Nephron progenitor cell (in vitro differentiated cells): ENCODE data around the gene XPNPEP3.
"Not testable (repeated sequence)": the region's sequence is repeated elsewhere in the genome, so short reads cannot be mapped to it uniquely, and the experiment has no call there.

ENCODE experiments used
- DNase-seq: peaks from one replicate; pipeline ENCODE4 v3.0.0; 2021
- H3K27ac Mint-ChIP-seq: 2 replicates; pipeline ENCODE4 v1.8.0; 2021; ENCODE audit warnings: mild to moderate bottlenecking, moderate library complexity, mixed read lengths
- H3K27me3 Mint-ChIP-seq: 2 replicates; pipeline ENCODE4 v1.8.0; 2021; ENCODE audit warnings: mild to moderate bottlenecking, low read depth, mixed read lengths; ENCODE audit not compliant: poor library complexity
- H3K36me3 Mint-ChIP-seq: 2 replicates; pipeline ENCODE4 v1.8.0; 2021; ENCODE audit warnings: low read depth, mixed read lengths
- H3K4me1 Mint-ChIP-seq: 2 replicates; pipeline ENCODE4 v1.8.0; 2021; ENCODE audit warnings: mixed read lengths
- H3K4me3 Mint-ChIP-seq: 2 replicates; pipeline ENCODE4 v1.8.0; 2021; ENCODE audit warnings: mild to moderate bottlenecking, moderate library complexity, mixed read lengths
- H3K9me3 Mint-ChIP-seq: 2 replicates; pipeline ENCODE4 v1.8.0; 2021; ENCODE audit warnings: mild to moderate bottlenecking, moderate library complexity, mixed read lengths
- CTCF ChIP-seq: fragments of 200-600 bp; sonication (generic); IDR thresholded peaks from 2 replicates; pipeline ENCODE4 v1.5.0; 2021; ENCODE audit warnings: antibody characterized with exemption

XPNPEP3 gene

GRCh38 chr22:40867109-40867508, 10.2 kb downstream of the XPNPEP3 start:
- no peak for TF ChIP-seq CTCF
- no peaks in the 10 kb centered on the region for H3K9me3 Mint-ChIP-seq
- H3K27me3 Mint-ChIP-seq: no peaks in the 10 kb centered on the region
- no peak overlapping the region for H3K27ac Mint-ChIP-seq
- H3K36me3 Mint-ChIP-seq: peaks cover 16% of the 10 kb centered on the region
- no peak overlapping the region for H3K4me3 Mint-ChIP-seq
- no peak for DNase-seq
- no peaks in the 10 kb centered on the region for H3K4me1 Mint-ChIP-seq

- not testable (repeated sequence) for H3K4me1 Mint-ChIP-seq, H3K9me3 Mint-ChIP-seq, H3K27me3 Mint-ChIP-seq, DNase-seq, H3K4me3 Mint-ChIP-seq
- Mint-ChIP-seq H3K36me3 (peaks cover 18% of the 10 kb centered on the region), H3K27ac (peak overlapping the region; percentile 57)
Measured at GRCh38 chr22:40868379-40868778, 11.4 kb downstream of the XPNPEP3 start.

DNA sequence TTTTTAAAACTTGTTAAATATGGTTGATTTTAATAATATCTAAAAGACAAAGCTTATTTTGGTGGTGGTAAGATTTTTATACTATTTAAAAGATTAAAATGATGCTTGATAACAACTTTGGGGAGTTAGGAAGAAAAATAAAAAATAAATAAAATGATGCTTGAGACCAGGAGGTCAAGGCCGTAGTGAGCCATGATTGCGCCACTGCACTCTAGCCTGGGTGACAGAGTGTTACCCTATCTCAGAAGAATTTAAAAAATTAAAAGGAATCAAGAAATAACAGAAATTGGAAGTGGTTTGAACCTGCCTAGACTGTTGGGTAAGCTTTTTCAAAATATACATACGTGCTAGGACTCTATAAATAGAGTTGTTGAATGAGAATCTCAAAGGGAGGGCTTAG, 17.1 kb downstream of the XPNPEP3 start:
- H3K27ac Mint-ChIP-seq: no peak overlapping the region
- H3K4me1 Mint-ChIP-seq: no peaks in the 10 kb centered on the region
- no peak for TF ChIP-seq CTCF

DNA sequence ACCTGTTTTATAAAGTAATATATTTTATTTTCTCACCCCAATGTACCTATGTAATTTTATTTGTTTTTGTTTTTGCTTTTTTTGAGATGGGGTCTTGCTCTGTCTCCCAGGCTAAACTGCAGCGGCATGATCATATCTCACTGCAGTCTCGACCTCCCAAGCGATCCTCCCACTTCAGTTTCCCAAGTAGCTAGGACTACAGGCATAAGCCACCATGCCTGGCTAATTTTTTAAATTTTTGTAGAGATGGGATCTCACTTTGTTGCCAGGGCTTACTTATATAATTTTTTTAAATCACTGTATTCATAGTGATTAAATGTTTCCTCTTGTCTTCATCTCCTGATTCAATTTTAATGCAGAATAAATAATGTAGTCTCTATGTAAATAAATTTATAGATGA, 18.2 kb downstream of the XPNPEP3 start:
- H3K36me3 Mint-ChIP-seq: peaks cover 34% of the 10 kb centered on the region
- no peak for DNase-seq
- no peak overlapping the region for H3K4me3 Mint-ChIP-seq
- no peak for TF ChIP-seq CTCF
- H3K27ac Mint-ChIP-seq: no peak overlapping the region
- H3K9me3 Mint-ChIP-seq: no peaks in the 10 kb centered on the region
- no peaks in the 10 kb centered on the region for H3K27me3 Mint-ChIP-seq
- H3K4me1 Mint-ChIP-seq: no peaks in the 10 kb centered on the region

More for the DNA sequence above, 17.1 kb downstream of the XPNPEP3 start:
- Mint-ChIP-seq H3K9me3 (no peaks in the 10 kb centered on the region), H3K27me3 (no peaks in the 10 kb centered on the region), H3K36me3 (peaks cover 31% of the 10 kb centered on the region), H3K4me3 (no peak overlapping the region)
- no peak for DNase-seq

DNA sequence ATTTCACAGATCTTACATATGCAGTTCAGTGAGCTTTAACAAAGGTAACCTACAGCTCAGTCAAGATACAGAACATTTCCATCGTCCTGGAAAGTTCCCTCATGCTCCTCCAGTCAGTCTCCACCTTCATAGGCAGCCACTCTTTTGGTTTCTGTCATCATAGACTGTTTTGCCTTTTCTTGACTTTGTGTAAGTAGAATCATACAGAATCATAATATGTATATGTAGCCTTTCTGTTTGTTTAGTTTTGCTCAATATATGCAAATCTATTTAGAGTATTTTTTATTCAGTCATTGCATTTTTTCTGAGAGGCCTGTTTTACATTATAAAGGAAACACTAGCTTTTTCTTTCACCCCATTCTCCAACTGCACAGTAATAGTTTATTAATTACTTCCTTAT, 20.0 kb downstream of the XPNPEP3 start:
- Mint-ChIP-seq H3K27me3 (no peaks in the 10 kb centered on the region), H3K9me3 (no peaks in the 10 kb centered on the region), H3K27ac (no peak overlapping the region), H3K4me1 (no peaks in the 10 kb centered on the region), H3K36me3 (peaks cover 30% of the 10 kb centered on the region), H3K4me3 (no peak overlapping the region)
- no peak for TF ChIP-seq CTCF
- DNase-seq: no peak

- no peaks in the 10 kb centered on the region for H3K9me3 Mint-ChIP-seq
- peaks cover 28% of the 10 kb centered on the region for H3K36me3 Mint-ChIP-seq
- H3K4me1 Mint-ChIP-seq: no peaks in the 10 kb centered on the region
- peak overlapping the region; percentile 1 for H3K27ac Mint-ChIP-seq
- no peak for TF ChIP-seq CTCF
- no peak overlapping the region for H3K4me3 Mint-ChIP-seq
- H3K27me3 Mint-ChIP-seq: no peaks in the 10 kb centered on the region
- no peak for DNase-seq
Measured at GRCh38 chr22:40877488-40877887, 20.5 kb downstream of the XPNPEP3 start.
